OCI-LY7 (cell line): ENCODE data around the gene PYGL. TPM values are rescaled to one million over a fixed set of nuclear protein-coding genes. Genes with fewer than 3 reads are reported as not detected.

Experiments used
- BruUV-seq: library from RNA; stranded (reverse); fragments of 400-500 nt; replicated peaks from 2 replicates; lab custom pipeline; 2021; lab: Mats Ljungman, UMichigan
- CTCF ChIA-PET: fragments of 300-600 bp; sonication (Branson Sonifier 250); formaldehyde crosslinking; loops from one replicate; lab custom pipeline; 2022; ENCODE audit warnings: antibody characterized with exemption; ENCODE audit not compliant: unreplicated experiment; lab: Charles Lee
- POLR2A ChIA-PET: fragments of 300-600 bp; sonication (Branson Sonifier 250); formaldehyde crosslinking; loops from one replicate; lab custom pipeline; 2022; ENCODE audit warnings: antibody characterized with exemption; lab: Charles Lee
- DNase-seq: peaks from one replicate; pipeline ENCODE4 v3.0.0-alpha.2; 2015; ENCODE audit warnings: low spot score
- H2AFZ ChIP-seq: fragments of 200-600 bp; sonication (generic), shearing (Covaris generic); 2 replicates; pipeline ENCODE4 v1.6.1; 2014; ENCODE audit warnings: mild to moderate bottlenecking, antibody characterized with exemption, low read length, moderate library complexity
- H3K27ac ChIP-seq: fragments of 200-600 bp; sonication (generic); 2 replicates; pipeline ENCODE4 v1.5.1; 2014; ENCODE audit warnings: mixed run types, low read depth, mild to moderate bottlenecking, moderate library complexity, low read length, inconsistent platforms; ENCODE audit not compliant: poor library complexity, severe bottlenecking
- H3K36me3 ChIP-seq: fragments of 200-600 bp; sonication (generic); 2 replicates; pipeline ENCODE4 v1.6.1; 2014; ENCODE audit warnings: mild to moderate bottlenecking, antibody characterized with exemption, low read length, moderate library complexity, mixed read lengths; ENCODE audit not compliant: insufficient read depth
- H3K4me1 ChIP-seq: fragments of 200-600 bp; sonication (generic); 2 replicates; pipeline ENCODE4 v1.5.1; 2014; ENCODE audit warnings: mild to moderate bottlenecking, low read length; ENCODE audit not compliant: insufficient read depth, poor library complexity, severe bottlenecking
- H3K4me2 ChIP-seq: fragments of 200-600 bp; sonication (generic); 2 replicates; pipeline ENCODE4 v1.6.1; 2014; ENCODE audit warnings: mild to moderate bottlenecking, low read length
- H3K4me3 ChIP-seq: fragments of 200-600 bp; sonication (generic); 2 replicates; pipeline ENCODE4 v1.5.1; 2014; ENCODE audit warnings: mild to moderate bottlenecking, low read depth, low read length; ENCODE audit not compliant: poor library complexity, severe bottlenecking
- H3K79me2 ChIP-seq: fragments of 200-600 bp; sonication (generic); 2 replicates; pipeline ENCODE4 v1.6.1; 2016; ENCODE audit warnings: low read depth, mild to moderate bottlenecking, low read length, moderate library complexity, mixed read lengths; ENCODE audit not compliant: insufficient read depth
- H3K9me2 ChIP-seq: fragments of 200-600 bp; sonication (generic); 2 replicates; pipeline ENCODE4 v1.6.1; 2016; ENCODE audit warnings: mild to moderate bottlenecking, low read length, mixed read lengths; ENCODE audit not compliant: insufficient read depth
- H3K9me3 ChIP-seq: fragments of 200-600 bp; sonication (generic); 2 replicates; pipeline ENCODE4 v1.6.1; 2014; ENCODE audit warnings: mild to moderate bottlenecking, mixed run types, low read length, mixed read lengths
- H4K20me1 ChIP-seq: fragments of 200-600 bp; sonication (generic); 2 replicates; pipeline ENCODE4 v1.6.1; 2014; ENCODE audit warnings: mild to moderate bottlenecking, antibody characterized with exemption, low read length, moderate library complexity, mixed read lengths; ENCODE audit not compliant: insufficient read depth
- EZH2phosphoT487 ChIP-seq: fragments of 200-600 bp; sonication (generic); IDR thresholded peaks from 2 replicates; pipeline ENCODE4 v1.6.1; 2018; ENCODE audit warnings: low read depth, borderline replicate concordance, mild to moderate bottlenecking, mixed run types, antibody characterized with exemption, low read length, moderate library complexity, mixed read lengths
- intact Hi-C: fragments of 100-400 bp; cut with micrococcal nuclease; formaldehyde crosslinking; loops from one replicate; pipeline ENCODE4 v1.10.0; 2022; ENCODE audit not compliant: unreplicated experiment
- total RNA-seq, 2 experiments: library from RNA; depleted of rRNA in 1 of 2; stranded (reverse); fragments of >200 nt in 1 of 2; shearing (Covaris generic) in 1 of 2; gene quantifications; 2 replicates each; pipeline ENCODE4 v1.2.3, GENCODE V29; 2014 to 2022
- TF ChIP-seq, protein P1 (sequence below): fragments of 200-600 bp; sonication (generic); conservative IDR thresholded peaks from 2 replicates; pipeline ENCODE4 v1.5.1; 2014; ENCODE audit warnings: mild to moderate bottlenecking, antibody characterized with exemption, low read length, moderate library complexity, mixed read lengths

PYGL gene
- total RNA-seq, 2 experiments from 2014 or later: 2.8 to 3.3 TPM

DNA sequence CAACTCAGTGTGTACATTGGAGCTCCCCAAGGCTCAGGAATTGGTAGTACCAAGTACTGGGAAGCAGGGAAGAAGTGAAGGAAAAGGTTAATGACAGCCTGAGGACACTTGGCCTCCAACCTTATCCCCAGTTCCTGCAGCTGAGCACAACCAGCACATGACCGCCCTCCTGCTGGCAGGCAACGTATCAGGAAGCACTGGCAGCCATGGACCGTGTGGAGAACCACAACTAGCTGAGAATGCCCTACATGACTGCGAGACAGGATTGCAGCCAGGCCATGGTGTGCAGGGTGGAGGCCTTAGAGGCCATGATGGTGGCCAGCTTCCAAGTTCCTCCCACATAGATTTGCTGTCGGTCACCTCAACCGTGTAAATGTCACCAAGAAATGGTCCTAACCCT lies 26.8 kb downstream of the PYGL start:
- no peak overlapping the region for H3K27ac ChIP-seq
- CTCF ChIA-PET: no interaction called here

DNA sequence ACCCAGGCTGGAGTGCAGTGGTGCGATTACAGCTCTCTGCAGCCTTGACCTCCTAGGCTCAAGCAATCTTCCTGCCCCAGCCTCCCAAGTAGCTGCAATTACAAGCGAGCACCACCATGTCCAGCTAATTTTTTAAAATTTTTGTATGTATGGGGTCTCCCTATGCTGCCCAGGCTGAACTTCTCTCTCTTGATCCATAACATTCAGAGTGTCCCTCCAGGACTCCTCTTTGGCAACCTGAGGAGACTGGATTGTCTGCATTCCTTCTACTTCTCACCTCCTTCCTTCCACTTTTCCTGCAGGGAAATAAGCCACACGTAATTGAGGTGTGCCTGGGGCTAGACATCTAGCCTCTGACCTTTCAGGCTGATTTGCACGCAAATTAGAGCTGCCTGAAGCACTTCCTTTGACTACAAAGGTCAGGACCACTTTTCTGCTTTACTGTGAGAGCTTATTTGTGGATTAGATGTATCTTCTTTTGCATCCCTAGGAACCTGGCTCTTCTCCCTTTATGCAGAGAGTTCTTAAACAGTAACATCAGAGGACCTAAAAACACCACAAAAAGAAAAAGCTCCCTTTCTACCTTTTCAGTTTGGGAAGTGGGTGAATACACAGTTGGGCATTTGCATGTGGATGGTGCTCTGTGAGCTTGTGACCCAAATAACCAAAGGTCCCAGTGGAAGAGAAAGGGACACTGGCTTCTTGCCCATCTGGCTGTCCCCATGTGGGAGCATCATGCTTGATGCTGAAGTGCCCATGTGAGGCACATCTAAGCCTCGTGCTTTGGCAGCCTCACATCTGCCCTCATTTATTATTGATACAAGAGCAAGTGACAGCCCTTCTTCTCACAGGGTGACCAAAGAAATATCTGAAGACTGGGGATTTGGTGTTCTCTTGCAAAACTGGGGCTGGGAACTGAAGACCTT lies 33.5 kb downstream of the PYGL start:
- TF ChIP-seq, protein P1, sequence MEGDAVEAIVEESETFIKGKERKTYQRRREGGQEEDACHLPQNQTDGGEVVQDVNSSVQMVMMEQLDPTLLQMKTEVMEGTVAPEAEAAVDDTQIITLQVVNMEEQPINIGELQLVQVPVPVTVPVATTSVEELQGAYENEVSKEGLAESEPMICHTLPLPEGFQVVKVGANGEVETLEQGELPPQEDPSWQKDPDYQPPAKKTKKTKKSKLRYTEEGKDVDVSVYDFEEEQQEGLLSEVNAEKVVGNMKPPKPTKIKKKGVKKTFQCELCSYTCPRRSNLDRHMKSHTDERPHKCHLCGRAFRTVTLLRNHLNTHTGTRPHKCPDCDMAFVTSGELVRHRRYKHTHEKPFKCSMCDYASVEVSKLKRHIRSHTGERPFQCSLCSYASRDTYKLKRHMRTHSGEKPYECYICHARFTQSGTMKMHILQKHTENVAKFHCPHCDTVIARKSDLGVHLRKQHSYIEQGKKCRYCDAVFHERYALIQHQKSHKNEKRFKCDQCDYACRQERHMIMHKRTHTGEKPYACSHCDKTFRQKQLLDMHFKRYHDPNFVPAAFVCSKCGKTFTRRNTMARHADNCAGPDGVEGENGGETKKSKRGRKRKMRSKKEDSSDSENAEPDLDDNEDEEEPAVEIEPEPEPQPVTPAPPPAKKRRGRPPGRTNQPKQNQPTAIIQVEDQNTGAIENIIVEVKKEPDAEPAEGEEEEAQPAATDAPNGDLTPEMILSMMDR: no peak
- TF ChIP-seq EZH2phosphoT487: no peak
- Histone ChIP-seq H3K9me2 (no peaks in the 10 kb centered on the region), H4K20me1 (no peaks in the 10 kb centered on the region), H2AFZ (no peak overlapping the region), H3K4me1 (no peaks in the 10 kb centered on the region), H3K4me3 (no peak overlapping the region), H3K4me2 (no peak overlapping the region), H3K27ac (no peak overlapping the region), H3K9me3 (no peaks in the 10 kb centered on the region), H3K79me2 (no peaks in the 10 kb centered on the region), H3K36me3 (no peaks in the 10 kb centered on the region)
- ChIA-PET POLR2A (interaction anchor here (0.8 to 1.2 kb wide), 2 partner anchors 13 to 280 kb away, joined by 3 to 5 read pairs; no protein-coding TSS in a partner anchor), CTCF (no interaction called here)
- DNase-seq: no peak
- BruUV-seq: no TSS peak
- intact Hi-C loops: no loop called here

More for the DNA sequence above, 26.8 kb downstream of the PYGL start:
- no peaks in the 10 kb centered on the region for H3K36me3 ChIP-seq
- H4K20me1 ChIP-seq: no peaks in the 10 kb centered on the region
- no peak overlapping the region for H3K4me2 ChIP-seq
- intact Hi-C loops: no loop called here
- BruUV-seq: no TSS peak
- H3K4me1 ChIP-seq: no peaks in the 10 kb centered on the region
- POLR2A ChIA-PET: no interaction called here
- no peak for DNase-seq
- no peaks in the 10 kb centered on the region for H3K9me2 ChIP-seq
- TF ChIP-seq, protein P1: no peak
- TF ChIP-seq EZH2phosphoT487: no peak
- H3K79me2 ChIP-seq: no peaks in the 10 kb centered on the region
- no peak overlapping the region for H3K4me3 ChIP-seq
- H2AFZ ChIP-seq: no peak overlapping the region
- no peaks in the 10 kb centered on the region for H3K9me3 ChIP-seq
